Vagina (tissue), 2 donors: Measurements from ENCODE around the gene TAL1.

ENCODE experiments used
- CTCF ChIP-seq, 3 experiments: fragments of 450-650 bp in 2 of 3; fragments of 200-600 bp in 1 of 3; sonication (generic) in 1 of 3; IDR thresholded peaks; one replicate each; pipeline ENCODE4 v1.5.1; 2017 to 2019; ENCODE audit warnings: antibody characterized with exemption in 3 of 3, mild to moderate bottlenecking in 2 of 3, moderate library complexity in 2 of 3
- POLR2A ChIP-seq, 2 donors: fragments of 450-650 bp; IDR thresholded peaks; one replicate each; pipeline ENCODE4 v1.6.1; 2017; ENCODE audit warnings: antibody characterized with exemption in 2 of 2, mild to moderate bottlenecking in 2 of 2, moderate library complexity in 2 of 2

GRCh38 chr1:47182676-47183235, 49.3 kb downstream of the TAL1 start:
- TF ChIP-seq CTCF (IDR thresholded peaks at IDR 0.05), result no peak
- no peak for TF ChIP-seq POLR2A (IDR thresholded peaks at IDR 0.05)
